ENCODE measurements around the gene NET1. TPM values are rescaled to one million over a fixed set of nuclear protein-coding genes. Genes with fewer than 3 reads are reported as not detected.

NET1 gene
- total RNA-seq, 1 donor from 2014 or later: 113 TPM

DNA sequence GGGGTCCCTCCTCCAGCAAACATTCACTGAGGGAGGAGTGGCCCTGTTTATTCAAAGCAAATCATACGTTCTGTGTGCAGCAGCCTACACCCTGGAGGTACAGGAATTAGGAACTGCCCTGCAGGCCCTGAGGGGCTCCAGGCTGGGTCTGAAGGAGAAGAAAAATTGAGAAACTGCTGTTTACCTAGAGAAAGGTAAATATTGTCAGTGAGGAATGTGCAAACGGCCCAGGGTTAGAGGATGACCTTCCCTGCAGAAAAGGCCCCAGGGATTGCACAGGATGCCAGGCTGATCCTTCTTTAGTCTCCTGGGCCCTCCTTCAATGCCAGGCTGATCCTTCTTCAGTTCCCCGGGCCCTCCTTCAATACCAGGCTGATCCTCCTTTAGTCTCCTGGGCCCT lies 81.3 kb downstream of the NET1 start:
- H3K27me3 ChIP-seq (ENCODE audit: control insufficient read depth, insufficient read depth, low read length): no peaks in the 10 kb centered on the region
- H3K36me3 ChIP-seq (ENCODE audit: control insufficient read depth, insufficient read depth, low read length): no peaks in the 10 kb centered on the region
- DNase-seq (ENCODE audit: low read depth): no peak
- H3K4me3 ChIP-seq (ENCODE audit: low read depth, low read length): no peak overlapping the region
- TF ChIP-seq, protein P1, sequence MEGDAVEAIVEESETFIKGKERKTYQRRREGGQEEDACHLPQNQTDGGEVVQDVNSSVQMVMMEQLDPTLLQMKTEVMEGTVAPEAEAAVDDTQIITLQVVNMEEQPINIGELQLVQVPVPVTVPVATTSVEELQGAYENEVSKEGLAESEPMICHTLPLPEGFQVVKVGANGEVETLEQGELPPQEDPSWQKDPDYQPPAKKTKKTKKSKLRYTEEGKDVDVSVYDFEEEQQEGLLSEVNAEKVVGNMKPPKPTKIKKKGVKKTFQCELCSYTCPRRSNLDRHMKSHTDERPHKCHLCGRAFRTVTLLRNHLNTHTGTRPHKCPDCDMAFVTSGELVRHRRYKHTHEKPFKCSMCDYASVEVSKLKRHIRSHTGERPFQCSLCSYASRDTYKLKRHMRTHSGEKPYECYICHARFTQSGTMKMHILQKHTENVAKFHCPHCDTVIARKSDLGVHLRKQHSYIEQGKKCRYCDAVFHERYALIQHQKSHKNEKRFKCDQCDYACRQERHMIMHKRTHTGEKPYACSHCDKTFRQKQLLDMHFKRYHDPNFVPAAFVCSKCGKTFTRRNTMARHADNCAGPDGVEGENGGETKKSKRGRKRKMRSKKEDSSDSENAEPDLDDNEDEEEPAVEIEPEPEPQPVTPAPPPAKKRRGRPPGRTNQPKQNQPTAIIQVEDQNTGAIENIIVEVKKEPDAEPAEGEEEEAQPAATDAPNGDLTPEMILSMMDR (IDR thresholded peaks at IDR 0.05; ENCODE audit: insufficient read depth, low read length, poor library complexity, severe bottlenecking): no peak

DNA sequence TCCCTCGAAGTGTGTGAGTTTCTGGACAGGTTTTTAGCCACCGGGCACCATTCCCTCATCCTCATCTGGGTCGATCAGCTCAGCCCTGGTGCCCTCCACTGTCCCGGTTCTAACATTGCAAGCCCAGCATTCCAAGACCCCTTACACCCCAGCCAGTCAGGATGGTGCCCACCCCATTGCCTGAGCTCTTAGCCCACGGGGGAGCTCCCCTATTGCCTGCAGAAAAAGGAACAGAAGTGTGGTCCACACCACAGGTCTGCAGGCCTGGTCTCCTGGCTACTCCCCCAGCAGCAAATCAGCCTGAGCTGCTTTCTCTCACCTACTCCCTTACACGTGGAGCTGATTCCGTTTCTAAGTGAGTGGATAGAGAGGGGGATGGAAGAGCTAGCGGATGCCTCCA lies 82.3 kb downstream of the NET1 start:
- no peak for DNase-seq (ENCODE audit: low read depth)
- Histone ChIP-seq H3K36me3 (ENCODE audit: control insufficient read depth, insufficient read depth, low read length) (no peaks in the 10 kb centered on the region), H3K4me3 (ENCODE audit: low read depth, low read length) (no peak overlapping the region), H3K27me3 (ENCODE audit: control insufficient read depth, insufficient read depth, low read length) (no peaks in the 10 kb centered on the region)
- TF ChIP-seq, protein P1 (IDR thresholded peaks at IDR 0.05; ENCODE audit: insufficient read depth, low read length, poor library complexity, severe bottlenecking): no peak

DNA sequence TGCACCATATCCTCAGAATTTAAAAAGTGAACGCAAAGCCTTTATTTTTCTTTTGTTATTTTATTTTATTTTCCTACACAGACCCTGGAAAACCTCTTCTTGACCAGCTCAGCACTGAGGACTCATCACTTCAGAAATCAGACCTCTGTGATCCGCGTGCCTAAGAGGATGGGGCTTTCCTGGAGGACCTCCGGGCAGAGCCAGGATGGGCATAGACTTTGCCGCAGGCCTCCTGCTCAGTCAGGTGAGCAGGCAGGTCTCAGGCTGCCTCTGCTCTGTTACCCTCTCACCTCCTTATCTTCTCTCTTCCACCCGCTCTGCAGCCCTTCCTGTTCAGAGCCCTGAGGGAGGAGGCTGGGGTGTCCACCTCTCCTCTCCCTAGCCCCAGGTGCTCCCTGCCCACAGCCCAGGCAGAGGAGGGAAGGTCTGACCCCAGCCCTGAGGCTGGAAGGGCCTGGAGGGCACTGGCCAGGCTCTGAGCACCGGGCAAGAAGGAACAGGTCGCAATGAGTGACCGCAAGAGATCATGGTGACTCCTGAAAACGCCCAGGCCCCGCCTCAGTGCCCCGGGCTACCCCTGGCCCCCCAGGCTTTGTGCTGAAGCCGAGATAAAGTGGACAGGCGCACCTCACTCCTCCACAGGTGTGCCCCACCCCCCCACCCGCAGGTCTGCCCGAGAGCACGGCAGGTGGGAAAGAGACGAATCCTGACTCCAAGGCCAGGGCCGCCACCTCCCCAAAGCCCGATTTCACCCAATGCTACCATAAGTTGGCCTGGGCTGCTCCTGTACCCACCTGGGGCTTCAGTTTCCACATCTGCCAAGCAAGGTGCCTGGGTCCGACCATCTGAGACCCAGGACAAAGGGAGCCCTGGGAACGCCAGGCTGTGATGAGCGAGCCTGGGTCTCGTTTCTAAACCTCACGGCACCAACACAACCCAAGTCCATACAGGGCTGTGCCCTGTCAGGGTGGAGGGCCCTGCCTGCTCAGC lies 84.2 kb downstream of the NET1 start:
- H3K36me3 ChIP-seq (ENCODE audit: control insufficient read depth, insufficient read depth, low read length): no peaks in the 10 kb centered on the region
- TF ChIP-seq, protein P1 (IDR thresholded peaks at IDR 0.05; ENCODE audit: insufficient read depth, low read length, poor library complexity, severe bottlenecking): no peak
- peaks cover 9% of the 10 kb centered on the region for H3K27me3 ChIP-seq (ENCODE audit: control insufficient read depth, insufficient read depth, low read length)
- no peak overlapping the region for H3K4me3 ChIP-seq (ENCODE audit: low read depth, low read length)
- DNase-seq (ENCODE audit: low read depth): no peak

- Histone ChIP-seq H3K4me3 (ENCODE audit: low read depth, low read length) (no peak overlapping the region), H3K27me3 (ENCODE audit: control insufficient read depth, insufficient read depth, low read length) (peaks cover 12% of the 10 kb centered on the region), H3K36me3 (ENCODE audit: control insufficient read depth, insufficient read depth, low read length) (no peaks in the 10 kb centered on the region)
- DNase-seq (ENCODE audit: low read depth): no peak
- TF ChIP-seq, protein P1 (IDR thresholded peaks at IDR 0.05; ENCODE audit: insufficient read depth, low read length, poor library complexity, severe bottlenecking): no peak
Measured at GRCh38 chr10:5497289-5497688, 84.9 kb downstream of the NET1 start.

GRCh38 chr10:5497948-5498730 lies 85.8 kb downstream of the NET1 start:
- no peaks in the 10 kb centered on the region for H3K36me3 ChIP-seq (ENCODE audit: control insufficient read depth, insufficient read depth, low read length)
- TF ChIP-seq, protein P1 (IDR thresholded peaks at IDR 0.05; ENCODE audit: insufficient read depth, low read length, poor library complexity, severe bottlenecking): no peak
- H3K4me3 ChIP-seq (ENCODE audit: low read depth, low read length): no peak overlapping the region
- DNase-seq (ENCODE audit: low read depth): no peak
- peaks cover 18% of the 10 kb centered on the region for H3K27me3 ChIP-seq (ENCODE audit: control insufficient read depth, insufficient read depth, low read length)

Data from kidney epithelial cell (primary cell).